ENCODE data around the gene LRRC51. TPM values are rescaled to one million over a fixed set of nuclear protein-coding genes. Genes with fewer than 3 reads are reported as not detected.

The LRRC51 gene, protein sequence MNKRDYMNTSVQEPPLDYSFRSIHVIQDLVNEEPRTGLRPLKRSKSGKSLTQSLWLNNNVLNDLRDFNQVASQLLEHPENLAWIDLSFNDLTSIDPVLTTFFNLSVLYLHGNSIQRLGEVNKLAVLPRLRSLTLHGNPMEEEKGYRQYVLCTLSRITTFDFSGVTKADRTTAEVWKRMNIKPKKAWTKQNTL
- total RNA-seq = 5.1 and 6.2 TPM in 2 replicates

DNA sequence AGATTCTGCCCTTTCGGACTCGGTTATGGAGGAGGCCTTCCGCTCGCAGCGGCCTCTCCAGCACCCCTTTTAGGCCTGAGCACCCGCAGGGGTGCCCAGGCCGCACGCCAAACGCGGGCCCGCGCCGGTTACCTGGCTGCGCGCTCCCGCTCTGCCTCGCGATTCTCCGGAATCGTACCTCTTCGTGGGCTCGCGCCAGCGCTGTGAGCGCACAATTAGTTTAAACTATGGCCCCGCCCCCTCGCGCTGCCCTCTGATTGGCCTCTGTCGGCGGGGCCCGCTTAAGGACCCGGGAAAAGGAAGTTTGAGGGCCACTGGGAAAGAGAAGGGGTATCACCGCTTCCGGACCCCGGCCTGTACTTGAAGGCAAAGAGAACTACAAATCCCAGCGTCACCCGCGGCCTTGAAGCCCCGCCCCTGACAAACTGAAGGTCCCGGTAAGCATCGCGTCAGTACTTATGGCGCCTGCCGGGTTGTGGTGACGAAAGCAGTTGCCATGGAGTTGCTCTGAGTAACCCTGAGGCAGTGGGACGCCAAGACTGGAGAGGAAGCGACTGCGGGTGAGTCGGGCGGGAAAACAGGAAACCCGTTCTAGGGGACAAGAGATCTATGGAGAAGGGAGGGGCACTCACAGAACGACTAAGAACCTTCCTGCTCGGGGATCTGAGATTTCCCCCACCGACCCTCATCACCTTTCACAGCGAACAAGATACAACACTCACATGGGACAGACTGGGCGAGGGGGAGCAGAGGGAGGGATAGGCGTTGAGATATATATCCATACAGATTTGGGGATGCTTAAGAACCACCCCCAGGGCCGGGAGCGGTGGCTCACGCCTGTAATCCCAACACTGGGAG lies at the start of gene LRRC51, which contains the start of gene NUMA1:
Gene LRRC51 (plus strand): TSS at position 525 of the 858 bp plus-strand sequence. CDS start 8,234 bp downstream, outside the sequence.
Gene NUMA1 (minus strand): TSS at position 217 of the 858 bp plus-strand sequence. CDS start 44,599 bp downstream, outside the sequence.
- peak within 1 kb of the TSS; percentile 96 for H2AFZ ChIP-seq (ENCODE audit: low read length)
- TF ChIP-seq, protein P1, sequence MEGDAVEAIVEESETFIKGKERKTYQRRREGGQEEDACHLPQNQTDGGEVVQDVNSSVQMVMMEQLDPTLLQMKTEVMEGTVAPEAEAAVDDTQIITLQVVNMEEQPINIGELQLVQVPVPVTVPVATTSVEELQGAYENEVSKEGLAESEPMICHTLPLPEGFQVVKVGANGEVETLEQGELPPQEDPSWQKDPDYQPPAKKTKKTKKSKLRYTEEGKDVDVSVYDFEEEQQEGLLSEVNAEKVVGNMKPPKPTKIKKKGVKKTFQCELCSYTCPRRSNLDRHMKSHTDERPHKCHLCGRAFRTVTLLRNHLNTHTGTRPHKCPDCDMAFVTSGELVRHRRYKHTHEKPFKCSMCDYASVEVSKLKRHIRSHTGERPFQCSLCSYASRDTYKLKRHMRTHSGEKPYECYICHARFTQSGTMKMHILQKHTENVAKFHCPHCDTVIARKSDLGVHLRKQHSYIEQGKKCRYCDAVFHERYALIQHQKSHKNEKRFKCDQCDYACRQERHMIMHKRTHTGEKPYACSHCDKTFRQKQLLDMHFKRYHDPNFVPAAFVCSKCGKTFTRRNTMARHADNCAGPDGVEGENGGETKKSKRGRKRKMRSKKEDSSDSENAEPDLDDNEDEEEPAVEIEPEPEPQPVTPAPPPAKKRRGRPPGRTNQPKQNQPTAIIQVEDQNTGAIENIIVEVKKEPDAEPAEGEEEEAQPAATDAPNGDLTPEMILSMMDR (IDR thresholded peaks at IDR 0.05; ENCODE audit: extremely low read depth, low read depth, low read length) = no peak
- peaks cover 20% of the 10 kb centered on the region for H3K4me1 ChIP-seq (ENCODE audit: insufficient read depth, low read length)
- H3K27me3 ChIP-seq (ENCODE audit: insufficient read depth, low read length) = no peaks in the 10 kb centered on the region
- no peaks in the 10 kb centered on the region for H4K20me1 ChIP-seq (ENCODE audit: insufficient read depth, low read length)
- peaks cover 44% of the 10 kb centered on the region for H3K79me2 ChIP-seq (ENCODE audit: insufficient read depth, low read length)
- no peaks in the 10 kb centered on the region for H3K36me3 ChIP-seq (ENCODE audit: insufficient read depth, low read length)
- peak within 1 kb of the TSS; percentile 99 for H3K4me2 ChIP-seq (ENCODE audit: insufficient read depth, low read length)
- H3K27ac ChIP-seq (ENCODE audit: low read depth, low read length) = peak within 1 kb of the TSS; percentile 91
- peak within 1 kb of the TSS; percentile 92 for H3K4me3 ChIP-seq (ENCODE audit: insufficient read depth, low read length)
- peak; percentile 94 for DNase-seq (ENCODE audit: insufficient read length, low spot score, missing footprints)
- H3K9me3 ChIP-seq (ENCODE audit: low read depth, low read length) = no peaks in the 10 kb centered on the region

DNA sequence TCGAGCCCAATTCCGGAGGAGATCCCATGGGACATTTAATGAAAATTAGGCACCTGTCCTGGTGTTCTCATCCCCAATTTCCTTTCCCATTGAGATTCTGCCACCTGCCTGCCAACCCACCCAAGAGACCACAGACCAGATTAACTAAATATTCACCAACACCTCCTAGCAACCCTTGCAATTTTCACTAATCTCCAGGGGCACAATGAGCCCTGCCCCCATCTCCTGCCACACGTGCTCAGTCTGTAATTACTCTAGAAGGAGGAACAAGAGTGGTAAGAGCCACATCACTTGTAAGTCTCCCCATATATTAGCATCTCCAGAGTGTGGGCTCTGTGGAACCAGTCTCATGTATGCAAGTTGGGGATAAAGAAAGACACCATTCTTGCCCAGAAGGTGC lies 44.0 kb upstream of the LRRC51 start:
- H3K36me3 ChIP-seq (ENCODE audit: insufficient read depth, low read length) = peaks cover 31% of the 10 kb centered on the region
- no peak overlapping the region for H3K4me3 ChIP-seq (ENCODE audit: insufficient read depth, low read length)

GRCh38 chr11:72037554-72038311 lies 42.9 kb upstream of the LRRC51 start:
- H3K79me2 ChIP-seq (ENCODE audit: insufficient read depth, low read length) = peaks cover 78% of the 10 kb centered on the region
- peak overlapping the region; percentile 97 for H3K4me2 ChIP-seq (ENCODE audit: insufficient read depth, low read length)
- TF ChIP-seq, protein P1 (IDR thresholded peaks at IDR 0.05; ENCODE audit: extremely low read depth, low read depth, low read length) = no peak
- H2AFZ ChIP-seq (ENCODE audit: low read length) = no peak overlapping the region
- no peak for DNase-seq (ENCODE audit: insufficient read length, low spot score, missing footprints)
- peaks cover 24% of the 10 kb centered on the region for H4K20me1 ChIP-seq (ENCODE audit: insufficient read depth, low read length)
- H3K9me3 ChIP-seq (ENCODE audit: low read depth, low read length) = no peaks in the 10 kb centered on the region
- peak overlapping the region; percentile 84 for H3K4me3 ChIP-seq (ENCODE audit: insufficient read depth, low read length)
- no peaks in the 10 kb centered on the region for H3K27me3 ChIP-seq (ENCODE audit: insufficient read depth, low read length)
- peaks cover 44% of the 10 kb centered on the region for H3K4me1 ChIP-seq (ENCODE audit: insufficient read depth, low read length)
- peaks cover 31% of the 10 kb centered on the region for H3K36me3 ChIP-seq (ENCODE audit: insufficient read depth, low read length)
- H3K27ac ChIP-seq (ENCODE audit: low read depth, low read length) = peak overlapping the region; percentile 97

More for the DNA sequence above, 44.0 kb upstream of the LRRC51 start:
- H4K20me1 ChIP-seq (ENCODE audit: insufficient read depth, low read length) = peaks cover 24% of the 10 kb centered on the region
- no peak for DNase-seq (ENCODE audit: insufficient read length, low spot score, missing footprints)
- H3K9me3 ChIP-seq (ENCODE audit: low read depth, low read length) = no peaks in the 10 kb centered on the region
- H3K4me1 ChIP-seq (ENCODE audit: insufficient read depth, low read length) = peaks cover 34% of the 10 kb centered on the region
- peaks cover 81% of the 10 kb centered on the region for H3K79me2 ChIP-seq (ENCODE audit: insufficient read depth, low read length)
- H3K4me2 ChIP-seq (ENCODE audit: insufficient read depth, low read length) = no peak overlapping the region
- no peak overlapping the region for H2AFZ ChIP-seq (ENCODE audit: low read length)
- TF ChIP-seq, protein P1 (IDR thresholded peaks at IDR 0.05; ENCODE audit: extremely low read depth, low read depth, low read length) = no peak
- no peak overlapping the region for H3K27ac ChIP-seq (ENCODE audit: low read depth, low read length)
- no peaks in the 10 kb centered on the region for H3K27me3 ChIP-seq (ENCODE audit: insufficient read depth, low read length)

Measured in osteoblast (primary cell).